Astrocyte (in vitro differentiated cells and primary cell): ENCODE results near the gene SUN1. TPM values are rescaled to one million over a fixed set of nuclear protein-coding genes. Genes with fewer than 3 reads are reported as not detected.
"Not testable (repeated sequence)": the region's sequence is repeated elsewhere in the genome, so short reads cannot be mapped to it uniquely, and the experiment has no call there.

Source experiments
- DNase-seq: peaks from one replicate; pipeline ENCODE4 v3.0.0-alpha.2; 2010; ENCODE audit warnings: low read depth
- FAIRE-seq: peaks from 2 replicates; lab custom pipeline; 2011; peaks lifted over from hg19 to GRCh38; lab: Jason Lieb, UNC
- H2AFZ ChIP-seq: 2 replicates; pipeline ENCODE4 v1.6.0; 2012; ENCODE audit warnings: low read depth, low read length, inconsistent platforms
- H3K27ac ChIP-seq: 2 replicates; pipeline ENCODE4 v1.5.1; 2011; ENCODE audit warnings: low read depth, low read length, inconsistent platforms
- H3K27me3 ChIP-seq: 2 replicates; pipeline ENCODE4 v1.6.0; 2011; ENCODE audit warnings: low read length, inconsistent platforms; ENCODE audit not compliant: insufficient read depth
- H3K36me3 ChIP-seq: 2 replicates; pipeline ENCODE4 v1.5.1; 2011; ENCODE audit warnings: low read length, inconsistent platforms; ENCODE audit not compliant: insufficient read depth
- H3K4me1 ChIP-seq: 2 replicates; pipeline ENCODE4 v1.5.1; 2011; ENCODE audit warnings: low read length, inconsistent platforms; ENCODE audit not compliant: insufficient read depth
- H3K4me2 ChIP-seq: 2 replicates; pipeline ENCODE4 v1.6.0; 2012; ENCODE audit warnings: low read length, inconsistent platforms
- H3K4me3 ChIP-seq: 2 replicates; pipeline ENCODE4 v1.5.1; 2011; ENCODE audit warnings: low read depth, mild to moderate bottlenecking, low read length, inconsistent platforms; ENCODE audit not compliant: insufficient read depth
- H3K79me2 ChIP-seq: 2 replicates; pipeline ENCODE4 v1.6.0; 2012; ENCODE audit warnings: mild to moderate bottlenecking, low read length, inconsistent platforms; ENCODE audit not compliant: insufficient read depth
- H3K9ac ChIP-seq: 2 replicates; pipeline ENCODE4 v1.6.0; 2012; ENCODE audit warnings: mild to moderate bottlenecking, low read length, inconsistent platforms
- H3K9me3 ChIP-seq: 2 replicates; pipeline ENCODE4 v1.5.1; 2012; ENCODE audit warnings: low read depth, mild to moderate bottlenecking, low read length, inconsistent platforms; ENCODE audit not compliant: insufficient read depth
- H4K20me1 ChIP-seq: 2 replicates; pipeline ENCODE4 v1.6.0; 2012; ENCODE audit warnings: low read length, inconsistent platforms; ENCODE audit not compliant: insufficient read depth
- H3K27ac Mint-ChIP-seq: one replicate; pipeline ENCODE4 v1.8.0; 2021; ENCODE audit warnings: mild to moderate bottlenecking, mixed read lengths; ENCODE audit not compliant: unreplicated experiment
- H3K27me3 Mint-ChIP-seq: one replicate; pipeline ENCODE4 v1.8.0; 2021; ENCODE audit warnings: low read depth, mixed read lengths; ENCODE audit not compliant: unreplicated experiment
- H3K36me3 Mint-ChIP-seq: one replicate; pipeline ENCODE4 v1.8.0; 2021; ENCODE audit warnings: low read depth, mixed read lengths; ENCODE audit not compliant: unreplicated experiment
- H3K4me1 Mint-ChIP-seq: one replicate; pipeline ENCODE4 v1.8.0; 2021; ENCODE audit warnings: low read depth, mixed read lengths; ENCODE audit not compliant: unreplicated experiment
- H3K4me3 Mint-ChIP-seq: one replicate; pipeline ENCODE4 v1.8.0; 2021; ENCODE audit warnings: mild to moderate bottlenecking, moderate library complexity, mixed read lengths; ENCODE audit not compliant: unreplicated experiment
- H3K9me3 Mint-ChIP-seq: one replicate; pipeline ENCODE4 v1.8.0; 2021; ENCODE audit warnings: mild to moderate bottlenecking, mixed read lengths; ENCODE audit not compliant: unreplicated experiment
- CTCF ChIP-seq: IDR thresholded peaks from 2 replicates; pipeline ENCODE4 v1.5.1; 2011; ENCODE audit warnings: low read depth, mild to moderate bottlenecking, inconsistent platforms, low read length, moderate library complexity; ENCODE audit not compliant: insufficient read depth
- EZH2 ChIP-seq: IDR thresholded peaks from 2 replicates; pipeline ENCODE4 v1.6.1; 2012; ENCODE audit warnings: mild to moderate bottlenecking, low read length, inconsistent platforms; ENCODE audit not compliant: insufficient read depth
- total RNA-seq: library from RNA; stranded (reverse); gene quantifications from 2 replicates; pipeline ENCODE4 v1.2.1, GENCODE V29; 2021

Gene SUN1
- total RNA-seq, 1 donor from 2014 or later = 121 TPM

GRCh38 chr7:791519-791918, 40.8 kb upstream of the SUN1 start:
- H4K20me1 ChIP-seq = no peaks in the 10 kb centered on the region
- DNase-seq (no peak), FAIRE-seq (no peak)
- no peak overlapping the region for H3K4me3 Mint-ChIP-seq
- no peaks in the 10 kb centered on the region for H3K9me3 ChIP-seq
- no peaks in the 10 kb centered on the region for H3K4me1 ChIP-seq
- TF ChIP-seq EZH2 (no peak), CTCF (no peak)
- H3K9me3 Mint-ChIP-seq = peaks cover 3% of the 10 kb centered on the region
- H3K4me1 Mint-ChIP-seq = no peaks in the 10 kb centered on the region
- no peaks in the 10 kb centered on the region for H3K79me2 ChIP-seq
- H3K27ac ChIP-seq = no peak overlapping the region
- no peak overlapping the region for H3K27ac Mint-ChIP-seq
- no peaks in the 10 kb centered on the region for H3K27me3 ChIP-seq
- H3K4me3 ChIP-seq = no peak overlapping the region
- no peak overlapping the region for H2AFZ ChIP-seq
- H3K36me3 ChIP-seq = no peaks in the 10 kb centered on the region
- no peaks in the 10 kb centered on the region for H3K27me3 Mint-ChIP-seq
- H3K9ac ChIP-seq = no peak overlapping the region
- H3K4me2 ChIP-seq = no peak overlapping the region
- H3K36me3 Mint-ChIP-seq = peaks cover 20% of the 10 kb centered on the region

DNA sequence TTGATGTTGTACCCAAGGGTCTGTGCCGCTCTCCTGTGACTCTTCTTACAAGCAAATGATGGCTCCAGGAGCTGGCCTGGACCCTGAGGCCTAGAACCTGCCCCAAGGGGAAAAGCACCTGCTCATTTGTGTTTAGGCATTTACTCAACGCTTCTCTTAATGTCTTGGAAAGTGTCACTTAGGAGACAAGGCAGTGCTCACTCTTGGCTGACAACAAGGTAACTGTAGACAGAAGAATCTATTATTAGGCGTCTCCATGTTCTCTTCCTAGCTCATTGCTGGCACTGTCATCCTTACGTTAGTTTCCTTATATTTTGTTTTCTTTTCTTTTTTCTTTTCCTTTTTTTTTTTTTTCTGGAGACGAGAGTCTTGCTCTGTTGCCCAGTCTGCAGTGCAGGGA, 38.1 kb upstream of the SUN1 start:
- DNase-seq (no peak), FAIRE-seq (no peak)
- H3K9me3 ChIP-seq = no peaks in the 10 kb centered on the region
- H3K36me3 ChIP-seq = no peaks in the 10 kb centered on the region
- no peak overlapping the region for H3K27ac ChIP-seq
- peaks cover 24% of the 10 kb centered on the region for H3K36me3 Mint-ChIP-seq
- no peaks in the 10 kb centered on the region for H3K4me1 ChIP-seq
- H3K4me2 ChIP-seq = no peak overlapping the region
- H2AFZ ChIP-seq = no peak overlapping the region
- H3K27me3 Mint-ChIP-seq = no peaks in the 10 kb centered on the region
- H3K4me3 Mint-ChIP-seq = no peak overlapping the region
- no peak for TF ChIP-seq EZH2
- TF ChIP-seq CTCF = no peak
- no peak overlapping the region for H3K4me3 ChIP-seq
- no peak overlapping the region for H3K9ac ChIP-seq
- H3K4me1 Mint-ChIP-seq = no peaks in the 10 kb centered on the region
- no peaks in the 10 kb centered on the region for H3K27me3 ChIP-seq
- no peaks in the 10 kb centered on the region for H4K20me1 ChIP-seq
- H3K9me3 Mint-ChIP-seq = peaks cover 10% of the 10 kb centered on the region
- no peak overlapping the region for H3K27ac Mint-ChIP-seq
- H3K79me2 ChIP-seq = no peaks in the 10 kb centered on the region

GRCh38 chr7:794671-795329, 37.5 kb upstream of the SUN1 start:
- Histone ChIP-seq H3K36me3 (no peaks in the 10 kb centered on the region), H3K27ac (no peak overlapping the region), H4K20me1 (no peaks in the 10 kb centered on the region), H3K9me3 (no peaks in the 10 kb centered on the region), H3K27me3 (no peaks in the 10 kb centered on the region), H3K4me2 (no peak overlapping the region), H3K79me2 (no peaks in the 10 kb centered on the region), H3K4me1 (no peaks in the 10 kb centered on the region), H2AFZ (no peak overlapping the region), H3K4me3 (no peak overlapping the region), H3K9ac (no peak overlapping the region)
- Mint-ChIP-seq H3K4me1 (no peaks in the 10 kb centered on the region), H3K36me3 (peaks cover 22% of the 10 kb centered on the region), H3K4me3 (no peak overlapping the region), H3K9me3 (peaks cover 9% of the 10 kb centered on the region), H3K27ac (no peak overlapping the region), H3K27me3 (no peaks in the 10 kb centered on the region)
- DNase-seq = no peak
- FAIRE-seq = no peak
- TF ChIP-seq EZH2 = no peak
- TF ChIP-seq CTCF = no peak

GRCh38 chr7:796434-797169, 35.7 kb upstream of the SUN1 start:
- not testable (repeated sequence) for H3K27me3 Mint-ChIP-seq, H3K4me3 Mint-ChIP-seq, H3K36me3 ChIP-seq, DNase-seq, H3K9ac ChIP-seq, H3K4me1 ChIP-seq, H3K4me3 ChIP-seq, H3K9me3 ChIP-seq, H3K79me2 ChIP-seq, H3K27ac ChIP-seq, H4K20me1 ChIP-seq, H3K27ac Mint-ChIP-seq, H3K4me1 Mint-ChIP-seq, H3K27me3 ChIP-seq, H3K4me2 ChIP-seq, FAIRE-seq, H2AFZ ChIP-seq
- Mint-ChIP-seq H3K36me3 (peaks cover 20% of the 10 kb centered on the region), H3K9me3 (peaks cover 10% of the 10 kb centered on the region)
